Ascending aorta (tissue), 2 donors: ENCODE measurements around the gene AGTPBP1. TPM values are rescaled to one million over a fixed set of nuclear protein-coding genes. Genes with fewer than 3 reads are reported as not detected.
A peak's percentile ranks its signal among the peaks of the same experiment; 100 is the strongest.

Experiments
- DNase-seq, 2 donors: peaks; one replicate each; pipeline ENCODE4 v3.0.0-alpha.2; 2019; ENCODE audit warnings: low spot score in 2 of 2
- H3K27ac ChIP-seq, 2 donors: fragments of 200-600 bp; sonication (generic); one replicate each; pipeline ENCODE4 v1.5.1; 2016 to 2017; ENCODE audit warnings: mild to moderate bottlenecking in 1 of 2
- H3K27me3 ChIP-seq: fragments of 200-600 bp; sonication (generic); one replicate; pipeline ENCODE4 v1.5.1; 2017
- H3K36me3 ChIP-seq, 2 donors: fragments of 200-600 bp; sonication (generic); one replicate each; pipeline ENCODE4 v1.5.1; 2016
- H3K4me1 ChIP-seq, 2 donors: fragments of 200-600 bp; sonication (generic); one replicate each; pipeline ENCODE4 v1.5.1; 2016 to 2017; ENCODE audit warnings: mild to moderate bottlenecking in 1 of 2
- H3K4me3 ChIP-seq, 2 donors: fragments of 200-600 bp; sonication (generic); one replicate each; pipeline ENCODE4 v1.5.1; 2016 to 2017; ENCODE audit warnings: mild to moderate bottlenecking in 1 of 2
- H3K9me3 ChIP-seq, 2 donors: fragments of 200-600 bp; sonication (generic); one replicate each; pipeline ENCODE4 v1.5.1; 2016
- intact Hi-C: fragments of 100-400 bp; cut with DNase I; formaldehyde crosslinking; loops from one replicate; pipeline ENCODE4 v1.15.1; 2023
- total RNA-seq: library from RNA; depleted of rRNA; stranded (reverse); fragments of >200 nt; gene quantifications from one replicate; pipeline ENCODE4 v1.1.0, GENCODE V29; 2016
- TF ChIP-seq, protein P1 (sequence below), 3 experiments: fragments of 200-600 bp in 2 of 3; fragments of 450-650 bp in 1 of 3; sonication (generic) in 2 of 3; IDR thresholded peaks; one replicate each; pipeline ENCODE4 v1.5.1; 2016 to 2019; ENCODE audit warnings: antibody characterized with exemption in 3 of 3, mild to moderate bottlenecking in 1 of 3, moderate library complexity in 1 of 3

Gene AGTPBP1
- total RNA-seq, 1 donor from 2014 or later = 28.3 TPM

DNA sequence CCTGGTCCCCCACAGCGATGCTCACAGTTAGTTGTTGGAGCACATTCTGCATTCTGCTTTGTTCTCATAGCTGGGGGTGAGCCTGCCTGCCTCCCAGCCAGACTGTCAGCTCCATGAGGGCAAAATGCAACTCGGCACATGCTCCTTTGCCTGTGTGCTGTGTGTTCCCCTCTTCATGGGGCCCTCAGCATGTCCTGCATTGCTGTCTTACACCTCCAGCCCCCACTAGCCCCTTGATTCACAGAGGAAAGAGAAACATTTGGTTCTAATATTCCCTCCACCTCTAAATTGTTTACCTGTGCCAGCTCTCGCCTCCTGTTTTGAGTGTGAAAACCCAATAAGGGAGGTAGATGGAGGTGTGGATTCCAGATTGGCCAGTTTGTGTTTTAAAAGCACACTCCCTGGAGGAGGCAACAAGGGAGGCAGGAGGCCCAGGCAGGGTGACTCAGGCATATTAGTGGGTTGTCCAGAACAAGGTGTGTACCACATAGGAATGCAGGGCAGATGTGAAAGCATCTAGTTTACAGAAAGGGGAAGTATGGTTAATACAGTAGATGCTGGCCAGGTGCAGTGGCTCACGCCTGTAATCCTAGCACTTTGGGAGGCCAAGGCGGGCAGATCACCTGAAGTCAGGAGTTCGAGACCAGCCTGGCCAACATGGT lies 224.6 kb downstream of the AGTPBP1 start:
- Histone ChIP-seq H3K27ac (no peak overlapping the region), H3K4me1 (no peaks in the 10 kb centered on the region), H3K36me3 (no peaks in the 10 kb centered on the region), H3K27me3 (no peaks in the 10 kb centered on the region), H3K4me3 (no peak overlapping the region), H3K9me3 (no peaks in the 10 kb centered on the region)
- intact Hi-C loops = no loop called here
- TF ChIP-seq, protein P1, sequence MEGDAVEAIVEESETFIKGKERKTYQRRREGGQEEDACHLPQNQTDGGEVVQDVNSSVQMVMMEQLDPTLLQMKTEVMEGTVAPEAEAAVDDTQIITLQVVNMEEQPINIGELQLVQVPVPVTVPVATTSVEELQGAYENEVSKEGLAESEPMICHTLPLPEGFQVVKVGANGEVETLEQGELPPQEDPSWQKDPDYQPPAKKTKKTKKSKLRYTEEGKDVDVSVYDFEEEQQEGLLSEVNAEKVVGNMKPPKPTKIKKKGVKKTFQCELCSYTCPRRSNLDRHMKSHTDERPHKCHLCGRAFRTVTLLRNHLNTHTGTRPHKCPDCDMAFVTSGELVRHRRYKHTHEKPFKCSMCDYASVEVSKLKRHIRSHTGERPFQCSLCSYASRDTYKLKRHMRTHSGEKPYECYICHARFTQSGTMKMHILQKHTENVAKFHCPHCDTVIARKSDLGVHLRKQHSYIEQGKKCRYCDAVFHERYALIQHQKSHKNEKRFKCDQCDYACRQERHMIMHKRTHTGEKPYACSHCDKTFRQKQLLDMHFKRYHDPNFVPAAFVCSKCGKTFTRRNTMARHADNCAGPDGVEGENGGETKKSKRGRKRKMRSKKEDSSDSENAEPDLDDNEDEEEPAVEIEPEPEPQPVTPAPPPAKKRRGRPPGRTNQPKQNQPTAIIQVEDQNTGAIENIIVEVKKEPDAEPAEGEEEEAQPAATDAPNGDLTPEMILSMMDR (IDR thresholded peaks at IDR 0.05) = no peak
- peak in 1 of 2 donors; percentile 27 for DNase-seq

DNA sequence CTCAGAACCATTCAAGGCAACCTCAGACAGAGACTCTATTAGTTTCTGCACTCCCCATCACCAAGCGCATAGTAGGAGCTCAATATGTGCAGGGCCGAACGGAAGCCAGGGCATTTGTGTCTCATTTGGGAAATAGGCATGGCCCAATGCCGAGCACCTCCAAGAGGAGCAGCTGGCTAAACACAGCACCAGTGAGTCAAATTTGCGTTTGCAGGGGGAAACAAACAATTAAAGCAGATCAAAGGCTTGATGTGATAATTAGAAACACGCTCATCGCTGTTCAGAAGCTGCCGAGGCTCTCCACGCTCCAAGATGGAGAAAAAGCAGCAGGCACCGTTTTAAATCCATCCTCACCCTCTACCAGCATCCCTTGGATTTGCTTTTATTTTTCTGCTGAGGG lies 225.3 kb downstream of the AGTPBP1 start:
- H3K4me3 ChIP-seq = no peak overlapping the region
- TF ChIP-seq, protein P1 (IDR thresholded peaks at IDR 0.05) = no peak
- H3K27me3 ChIP-seq = no peaks in the 10 kb centered on the region
- no peaks in the 10 kb centered on the region for H3K4me1 ChIP-seq
- DNase-seq = no peak
- H3K27ac ChIP-seq = no peak overlapping the region
- H3K9me3 ChIP-seq = no peaks in the 10 kb centered on the region
- H3K36me3 ChIP-seq = no peaks in the 10 kb centered on the region
- intact Hi-C loops = no loop called here

GRCh38 chr9:85515021-85515420 lies 226.7 kb downstream of the AGTPBP1 start:
- H3K9me3 ChIP-seq = no peaks in the 10 kb centered on the region
- no peak overlapping the region for H3K4me3 ChIP-seq
- H3K27ac ChIP-seq = no peak overlapping the region
- H3K27me3 ChIP-seq = no peaks in the 10 kb centered on the region
- intact Hi-C loops = no loop called here
- H3K4me1 ChIP-seq = no peaks in the 10 kb centered on the region
- DNase-seq = no peak
- H3K36me3 ChIP-seq = no peaks in the 10 kb centered on the region
- TF ChIP-seq, protein P1 (IDR thresholded peaks at IDR 0.05) = no peak

GRCh38 chr9:85514256-85514655 lies 227.5 kb downstream of the AGTPBP1 start:
- no peak overlapping the region for H3K4me3 ChIP-seq
- TF ChIP-seq, protein P1 (IDR thresholded peaks at IDR 0.05) = no peak

GRCh38 chr9:85511746-85512145 lies 230.0 kb downstream of the AGTPBP1 start:
- no peak overlapping the region for H3K27ac ChIP-seq
- H3K36me3 ChIP-seq = no peaks in the 10 kb centered on the region
- DNase-seq = no peak
- no peaks in the 10 kb centered on the region for H3K9me3 ChIP-seq
- no peak overlapping the region for H3K4me3 ChIP-seq
- no peaks in the 10 kb centered on the region for H3K27me3 ChIP-seq
- no peaks in the 10 kb centered on the region for H3K4me1 ChIP-seq
- intact Hi-C loops = no loop called here
- TF ChIP-seq, protein P1 (IDR thresholded peaks at IDR 0.05) = no peak

More at GRCh38 chr9:85514256-85514655, 227.5 kb downstream of the AGTPBP1 start:
- Histone ChIP-seq H3K36me3 (no peaks in the 10 kb centered on the region), H3K27me3 (no peaks in the 10 kb centered on the region), H3K4me1 (no peaks in the 10 kb centered on the region), H3K9me3 (no peaks in the 10 kb centered on the region), H3K27ac (no peak overlapping the region)
- intact Hi-C loops = no loop called here
- DNase-seq = peak in 1 of 2 donors; percentile 24
